NT2/D1 (cell line): ENCODE data around the gene PCDH10.
"Not testable (repeated sequence)": the region's sequence is repeated elsewhere in the genome, so short reads cannot be mapped to it uniquely, and the experiment has no call there.

ENCODE experiments used
- DNase-seq: peaks from one replicate; pipeline ENCODE4 v3.0.0-alpha.2; 2011; ENCODE audit warnings: low read depth, low spot score
- H3K27me3 ChIP-seq: 2 replicates; pipeline ENCODE4 v1.6.0; 2011; ENCODE audit warnings: mild to moderate bottlenecking; ENCODE audit not compliant: insufficient read length, insufficient read depth
- H3K36me3 ChIP-seq: 2 replicates; pipeline ENCODE4 v1.6.1; 2011; ENCODE audit warnings: mild to moderate bottlenecking, low read length, mixed read lengths; ENCODE audit not compliant: insufficient read depth, insufficient read length
- H3K4me1 ChIP-seq: 2 replicates; pipeline ENCODE4 v1.5.1; 2011; ENCODE audit not compliant: insufficient read depth, insufficient read length
- H3K4me3 ChIP-seq: 2 replicates; pipeline ENCODE4 v1.5.1; 2011; ENCODE audit warnings: low read depth; ENCODE audit not compliant: insufficient read length
- H3K9ac ChIP-seq: 2 replicates; pipeline ENCODE4 v1.6.0; 2011; ENCODE audit warnings: low read depth; ENCODE audit not compliant: insufficient read length
- H3K9me3 ChIP-seq: 2 replicates; pipeline ENCODE4 v1.5.1; 2011; ENCODE audit warnings: mild to moderate bottlenecking, low read length; ENCODE audit not compliant: insufficient read depth
- SUZ12 ChIP-seq: IDR thresholded peaks from 2 replicates; pipeline ENCODE4 v1.6.1; 2011; ENCODE audit not compliant: insufficient read length, insufficient read depth; ENCODE audit errors: extremely low read depth
- YY1 ChIP-seq: IDR thresholded peaks from 2 replicates; pipeline ENCODE4 v1.6.1; 2011; ENCODE audit not compliant: insufficient read length, insufficient read depth
- ZNF274 ChIP-seq: IDR thresholded peaks from 2 replicates; pipeline ENCODE4 v1.6.1; 2011; ENCODE audit warnings: mild to moderate bottlenecking, low read depth, low read length

PCDH10 gene

GRCh38 chr4:133188433-133189146 is 39.5 kb downstream of the PCDH10 start:
- Histone ChIP-seq H3K4me1 (no peaks in the 10 kb centered on the region), H3K4me3 (no peak overlapping the region), H3K27me3 (no peaks in the 10 kb centered on the region), H3K36me3 (no peaks in the 10 kb centered on the region), H3K9ac (no peak overlapping the region), H3K9me3 (no peaks in the 10 kb centered on the region)
- DNase-seq = no peak
- TF ChIP-seq ZNF274 = no peak
- no peak for TF ChIP-seq SUZ12
- TF ChIP-seq YY1 = no peak

GRCh38 chr4:133189147-133189517 is 40.0 kb downstream of the PCDH10 start:
- TF ChIP-seq ZNF274 (no peak), YY1 (no peak), SUZ12 (no peak)
- Histone ChIP-seq H3K9ac (no peak overlapping the region), H3K36me3 (no peaks in the 10 kb centered on the region), H3K4me3 (no peak overlapping the region), H3K27me3 (no peaks in the 10 kb centered on the region), H3K9me3 (no peaks in the 10 kb centered on the region), H3K4me1 (no peaks in the 10 kb centered on the region)
- DNase-seq = no peak

GRCh38 chr4:133190098-133190497 is 41.0 kb downstream of the PCDH10 start:
- TF ChIP-seq YY1 (no peak), ZNF274 (no peak), SUZ12 (no peak)
- Histone ChIP-seq H3K36me3 (no peaks in the 10 kb centered on the region), H3K9me3 (no peaks in the 10 kb centered on the region), H3K9ac (no peak overlapping the region), H3K4me1 (no peaks in the 10 kb centered on the region), H3K27me3 (no peaks in the 10 kb centered on the region), H3K4me3 (no peak overlapping the region)
- no peak for DNase-seq

- DNase-seq = no peak
- Histone ChIP-seq H3K4me3 (no peak overlapping the region), H3K9ac (no peak overlapping the region), H3K4me1 (no peaks in the 10 kb centered on the region), H3K36me3 (no peaks in the 10 kb centered on the region), H3K9me3 (peaks cover 5% of the 10 kb centered on the region; the same call in 1 of the 2 replicates), H3K27me3 (no peaks in the 10 kb centered on the region)
- no peak for TF ChIP-seq ZNF274
- no peak for TF ChIP-seq YY1
- TF ChIP-seq SUZ12 = no peak
Measured at GRCh38 chr4:133208694-133209285, 59.7 kb downstream of the PCDH10 start.

GRCh38 chr4:133233922-133234321 is 84.8 kb downstream of the PCDH10 start:
- no peak for TF ChIP-seq SUZ12
- no peak for TF ChIP-seq ZNF274
- TF ChIP-seq YY1 = no peak
- no peak overlapping the region for H3K9ac ChIP-seq
- H3K27me3 ChIP-seq = no peaks in the 10 kb centered on the region
- no peaks in the 10 kb centered on the region for H3K36me3 ChIP-seq
- no peak overlapping the region for H3K4me3 ChIP-seq
- DNase-seq = no peak
- H3K4me1 ChIP-seq = no peaks in the 10 kb centered on the region
- H3K9me3 ChIP-seq = no peaks in the 10 kb centered on the region

- not testable (repeated sequence) for DNase-seq, H3K9me3 ChIP-seq
Measured at GRCh38 chr4:133240451-133240850, 91.4 kb downstream of the PCDH10 start.

More at GRCh38 chr4:133240451-133240850, 91.4 kb downstream of the PCDH10 start:
- not testable (repeated sequence) for H3K4me1 ChIP-seq, H3K9ac ChIP-seq, H3K4me3 ChIP-seq, H3K27me3 ChIP-seq, H3K36me3 ChIP-seq
